GM10266 (cell line): ENCODE measurements around the gene RLN1.

Experiments used
- DNase-seq: peaks from one replicate; pipeline ENCODE4 v3.0.0; 2012; ENCODE audit errors: extremely low spot score
- CTCF ChIP-seq: IDR thresholded peaks from 2 replicates; pipeline ENCODE4 v1.5.1; 2012; ENCODE audit warnings: mild to moderate bottlenecking, low read depth; ENCODE audit not compliant: control insufficient read depth, insufficient read depth; ENCODE audit errors: missing control alignments

Gene RLN1

DNA sequence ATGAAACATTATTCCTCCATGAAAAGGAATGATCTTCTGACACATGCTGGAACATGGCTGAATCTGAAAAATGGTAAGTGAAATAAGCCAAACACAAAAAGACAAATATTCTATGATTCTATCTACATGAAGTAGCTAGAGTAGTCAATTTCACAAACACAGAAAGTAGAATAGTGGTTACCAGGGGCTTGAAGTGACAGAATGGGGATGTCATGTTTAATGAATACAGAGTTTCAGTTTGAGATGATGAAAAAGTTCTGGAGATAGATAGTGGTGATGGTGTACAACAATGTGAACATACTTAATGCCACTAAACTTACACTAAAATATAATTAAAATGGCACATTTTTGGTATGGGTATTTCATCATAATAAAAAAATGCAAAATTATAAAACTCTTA is 53.4 kb downstream of the RLN1 start:
- DNase-seq: no peak

More for the DNA sequence above, 53.4 kb downstream of the RLN1 start:
- no peak for TF ChIP-seq CTCF
